Heart right ventricle (tissue), 16 donors: ENCODE data around the gene CCHCR1. TPM values are rescaled to one million over a fixed set of nuclear protein-coding genes. Genes with fewer than 3 reads are reported as not detected.

ENCODE experiments used
- ATAC-seq, 8 donors: fragments of 200-7000 bp; cut with Tn5 transposase; one replicate each; pipeline ENCODE4 v1.9.1; 2020; ENCODE audit warnings: mild to moderate bottlenecking in 8 of 8, moderate library complexity in 8 of 8, moderate number of reproducible peaks in 1 of 8
- DNase-seq, 2 donors: peaks; one replicate each; pipeline ENCODE4 v3.0.0-alpha.2; 2020
- H3K27ac ChIP-seq, 10 donors: fragments of 200-600 bp; sonication (generic) in 2 of 10; one replicate each; pipeline versions ENCODE4 v1.5.0 to v1.8.0; 2020 to 2022; ENCODE audit warnings: mild to moderate bottlenecking in 3 of 10
- H3K27me3 ChIP-seq, 7 donors: fragments of 200-600 bp; one replicate each; pipeline ENCODE4 v1.8.0; 2021 to 2022; ENCODE audit warnings: mild to moderate bottlenecking in 2 of 7
- H3K36me3 ChIP-seq, 9 donors: fragments of 200-600 bp; sonication (generic) in 1 of 9; one replicate each; pipeline versions ENCODE4 v1.5.0 to v1.8.0; 2020 to 2022; ENCODE audit warnings: mild to moderate bottlenecking in 2 of 9
- H3K4me1 ChIP-seq, 9 donors: fragments of 200-600 bp; sonication (generic) in 1 of 9; one replicate each; pipeline versions ENCODE4 v1.5.0 to v1.8.0; 2020 to 2022; ENCODE audit warnings: mild to moderate bottlenecking in 4 of 9
- H3K4me3 ChIP-seq, 10 donors: fragments of 200-600 bp; sonication (generic) in 2 of 10; one replicate each; pipeline versions ENCODE4 v1.5.0 to v1.8.0; 2020 to 2022; ENCODE audit warnings: mild to moderate bottlenecking in 7 of 10, moderate library complexity in 2 of 10
- H3K9me3 ChIP-seq, 11 donors: fragments of 200-600 bp in 10 of 11; sonication (generic) in 2 of 11; one replicate each; pipeline versions ENCODE4 v1.5.0 to v1.8.0; 2013 to 2022; ENCODE audit warnings: mild to moderate bottlenecking in 2 of 11, control low read depth in 1 of 11, moderate library complexity in 1 of 11
- WGBS, 2 donors: extraction: QIAGEN DNeasy Blood & Tissue Kit; methylation state at CpG; one replicate each; pipeline ENCODE4 v1.1.7; 2013; ENCODE audit warnings: inconsistent platforms in 1 of 2; 5-methylcytosine and 5-hydroxymethylcytosine counted together
- intact Hi-C, 10 donors: fragments of 100-400 bp; cut with DNase I; formaldehyde crosslinking; loops; one replicate each; pipeline versions ENCODE4 v1.11.1 to v1.14.2; 2022
- polyA plus RNA-seq, 2 donors: library from polyadenylated mRNA; stranded (reverse); fragments of 200-250 nt; gene quantifications; one replicate each; pipeline ENCODE4 v1.2.3, GENCODE V29; 2013
- total RNA-seq, 10 donors: library from RNA; stranded (reverse); fragmentation: NEBNext Ultra II Directional in 3 of 10; extraction: Animal tissue kit (Norgen Biotek cat#: 25700) in 3 of 10; gene quantifications; one replicate each; pipeline versions ENCODE4 v1.2.1 to v1.2.4, GENCODE V29; 2021 to 2023
- TF ChIP-seq, protein P1 (sequence below), 9 donors: fragments of 200-600 bp; sonication (generic) in 2 of 9; IDR thresholded peaks; one replicate each; pipeline versions ENCODE4 v1.5.0 to v1.8.0; 2021 to 2022; ENCODE audit warnings: antibody characterized with exemption in 9 of 9, mild to moderate bottlenecking in 5 of 9, moderate library complexity in 1 of 9
- donor health status: Arrhythmogenic right ventricular cardiomyopathy.
- donor health status: ischemic (EF 13 %, LVEDD 7.1; RV severe dilation, severe dysfunction).
- donor health status: healthy with polysubstance abuse.
- donor health status: DM: no; HTN: yes; CAD: no.
- donor health status: DM: no; HTN: no; CAD: no.
- donor health status: ischemic (EF 25% LVEDD 6.9; RV normal size, moderate dysfunction).
- donor health status: ischemic (EF 25% LVEDD 5.7; RV mildly dilated, moderate dysfunction).
- donor health status: healthy.
- donor health status: DM: yes; HTN: yes; CAD: no.
- donor health status: Ischemic cardiomyopathy.
- donor health status: ischemic (EF 35%, LVEDD 5.7; RV mildly dilated, moderate dysfunction).
- donor health status: nonischemic (EF 11% LVEDD 7.7; RV severe dilation, severe dysfunction).
- donor health status: DM: yes; HTN: yes; CAD: no.
- donor health status: PGD.
- donor health status: ischemic (EF 29% LVEDD 5.4; RV normal size, mild dysfunction).
- donor health status: nonischemic (EF 23%, LVEDD 6.1; RV moderate dilation, normal function).

The CCHCR1 gene
- total and polyA plus RNA-seq, 12 donors = 8.0 to 15.9 (median 11.2) TPM

DNA sequence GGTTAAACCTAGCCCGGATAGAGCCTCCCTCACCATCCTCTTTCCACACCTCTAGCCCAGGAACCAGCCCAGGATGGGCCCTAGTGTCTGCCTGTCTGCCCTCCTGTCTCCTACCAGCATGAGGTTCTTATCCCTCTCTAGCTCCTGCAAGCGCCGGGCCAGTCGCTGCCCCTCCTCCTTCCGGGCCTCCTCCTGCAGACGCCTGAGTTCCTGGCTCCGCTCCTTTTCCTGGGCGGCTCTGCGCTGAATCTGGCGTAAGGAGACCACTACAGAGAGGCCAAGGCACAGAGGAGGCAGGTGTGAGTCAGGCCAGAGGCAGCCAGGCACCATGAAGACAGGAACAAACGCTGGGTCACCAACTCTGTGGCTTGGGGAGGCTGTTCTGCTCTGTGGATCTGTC is 14.5 kb downstream of the CCHCR1 start:
- intact Hi-C loops = loop anchor here in 2 of 10 donors (2.0 to 5.0 kb wide), 3 partner anchors 34 to 52 kb away; no protein-coding TSS in a partner anchor
- peak overlapping the region in 1 of 10 donors; percentile 2 for H3K4me3 ChIP-seq
- TF ChIP-seq, protein P1, sequence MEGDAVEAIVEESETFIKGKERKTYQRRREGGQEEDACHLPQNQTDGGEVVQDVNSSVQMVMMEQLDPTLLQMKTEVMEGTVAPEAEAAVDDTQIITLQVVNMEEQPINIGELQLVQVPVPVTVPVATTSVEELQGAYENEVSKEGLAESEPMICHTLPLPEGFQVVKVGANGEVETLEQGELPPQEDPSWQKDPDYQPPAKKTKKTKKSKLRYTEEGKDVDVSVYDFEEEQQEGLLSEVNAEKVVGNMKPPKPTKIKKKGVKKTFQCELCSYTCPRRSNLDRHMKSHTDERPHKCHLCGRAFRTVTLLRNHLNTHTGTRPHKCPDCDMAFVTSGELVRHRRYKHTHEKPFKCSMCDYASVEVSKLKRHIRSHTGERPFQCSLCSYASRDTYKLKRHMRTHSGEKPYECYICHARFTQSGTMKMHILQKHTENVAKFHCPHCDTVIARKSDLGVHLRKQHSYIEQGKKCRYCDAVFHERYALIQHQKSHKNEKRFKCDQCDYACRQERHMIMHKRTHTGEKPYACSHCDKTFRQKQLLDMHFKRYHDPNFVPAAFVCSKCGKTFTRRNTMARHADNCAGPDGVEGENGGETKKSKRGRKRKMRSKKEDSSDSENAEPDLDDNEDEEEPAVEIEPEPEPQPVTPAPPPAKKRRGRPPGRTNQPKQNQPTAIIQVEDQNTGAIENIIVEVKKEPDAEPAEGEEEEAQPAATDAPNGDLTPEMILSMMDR (IDR thresholded peaks at IDR 0.05) = no peak
- peak; percentile 55 to 92 (median 87) for ATAC-seq
- DNase-seq = peak; percentile 68 to 72
- peaks cover 0 to 31% (median 5%) of the 10 kb centered on the region in 9 donors for H3K36me3 ChIP-seq
- H3K27ac ChIP-seq = peak overlapping the region in 7 of 10 donors; percentile 15 to 76 (median 65)
- WGBS, 2 donors = 38 to 42% methylated on average over 11 of the region's 11 CpGs
- peaks cover 9 to 40% (median 25%) of the 10 kb centered on the region in 9 donors for H3K4me1 ChIP-seq
- H3K27me3 ChIP-seq = no peaks in the 10 kb centered on the region
- H3K9me3 ChIP-seq = no peaks in the 10 kb centered on the region

DNA sequence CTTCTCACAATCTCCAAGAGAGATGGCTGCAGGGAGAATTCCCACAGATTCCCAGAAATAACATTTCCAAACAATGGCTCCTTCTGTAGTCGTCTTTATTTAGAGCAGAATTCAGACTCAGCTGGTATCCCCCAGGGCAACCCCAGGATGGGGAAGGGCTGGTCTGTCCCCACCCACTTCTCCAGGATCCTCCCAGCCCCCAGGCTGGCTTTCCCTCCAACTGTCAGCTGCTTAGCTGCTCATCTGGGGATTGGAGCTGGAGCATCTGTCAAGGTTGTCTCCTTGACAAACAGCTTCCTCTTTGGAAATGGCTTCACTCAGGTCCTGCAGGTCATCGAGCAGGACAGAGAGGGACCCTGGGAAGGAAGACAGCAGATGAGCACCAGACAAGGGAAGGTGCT is 15.2 kb downstream of the CCHCR1 start:
- H3K36me3 ChIP-seq = peaks cover 0 to 23% (median 5%) of the 10 kb centered on the region in 9 donors
- H3K27me3 ChIP-seq = no peaks in the 10 kb centered on the region
- no peaks in the 10 kb centered on the region for H3K9me3 ChIP-seq
- ATAC-seq = peak; percentile 25 to 67 (median 40)
- H3K4me3 ChIP-seq = no peak overlapping the region
- TF ChIP-seq, protein P1 (IDR thresholded peaks at IDR 0.05) = no peak
- peak in 1 of 2 donors; percentile 40 for DNase-seq
- H3K27ac ChIP-seq = peak overlapping the region in 7 of 10 donors; percentile 15 to 76 (median 65)
- WGBS, 2 donors = 25 to 35% methylated on average over 2 of the region's 2 CpGs
- H3K4me1 ChIP-seq = peaks cover 14 to 47% (median 28%) of the 10 kb centered on the region in 9 donors
- intact Hi-C loops = loop anchor here in 2 of 10 donors (2.0 to 5.0 kb wide), 3 partner anchors 35 to 52 kb away; no protein-coding TSS in a partner anchor

DNA sequence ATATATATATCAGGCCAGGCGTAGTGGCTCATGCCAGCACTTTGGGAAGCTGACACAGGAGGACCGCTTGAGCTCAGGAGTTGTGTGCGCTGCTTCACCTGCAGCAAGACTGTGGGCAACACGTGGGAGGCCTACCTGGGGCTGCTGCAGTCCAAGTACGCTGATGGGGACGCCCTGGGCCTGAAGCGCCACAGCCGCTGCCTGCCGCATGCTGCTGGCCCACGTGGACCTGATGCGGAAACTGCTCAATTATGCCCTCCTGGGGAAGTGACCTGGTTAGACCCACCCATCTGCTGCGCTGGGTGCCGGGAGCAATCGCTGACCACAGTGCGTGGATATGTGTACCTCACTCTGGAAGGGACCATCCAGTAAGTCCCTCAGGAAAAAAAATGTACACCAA is 17.0 kb downstream of the CCHCR1 start:
- peaks cover 0 to 21% (median 5%) of the 10 kb centered on the region in 9 donors for H3K36me3 ChIP-seq
- no peaks in the 10 kb centered on the region for H3K9me3 ChIP-seq
- TF ChIP-seq, protein P1 (IDR thresholded peaks at IDR 0.05) = no peak
- 85% methylated on average over 15 of the region's 15 CpGs for WGBS, 2 donors
- peaks cover 14 to 47% (median 28%) of the 10 kb centered on the region in 9 donors for H3K4me1 ChIP-seq
- no peak overlapping the region for H3K27ac ChIP-seq
- no peak for DNase-seq
- intact Hi-C loops = loop anchor here in 1 of 10 donors (5.0 kb wide), 1 partner anchor 37 kb away; no protein-coding TSS in a partner anchor
- H3K4me3 ChIP-seq = no peak overlapping the region
- no peak for ATAC-seq
- no peaks in the 10 kb centered on the region for H3K27me3 ChIP-seq

DNA sequence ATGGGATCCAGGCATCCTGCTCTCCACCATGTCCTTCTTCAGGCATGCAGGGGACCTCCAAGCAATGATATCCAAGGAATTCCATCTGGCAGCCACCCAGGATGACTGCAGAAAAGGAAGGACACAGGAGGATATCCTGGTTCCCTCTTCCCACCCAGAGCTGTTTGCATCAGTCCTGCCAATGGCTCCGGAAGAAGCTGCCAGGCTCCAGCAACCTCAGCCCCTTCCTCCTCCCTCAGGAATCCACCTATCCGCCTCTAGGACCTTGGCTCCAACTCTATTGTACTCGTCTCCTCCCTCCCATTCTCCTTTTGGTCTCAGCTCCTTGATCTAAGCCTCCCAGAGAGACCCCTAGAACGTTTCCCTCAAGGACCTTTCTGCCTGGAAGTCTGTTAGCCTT is 18.0 kb downstream of the CCHCR1 start:
- Histone ChIP-seq H3K9me3 (no peaks in the 10 kb centered on the region), H3K27me3 (no peaks in the 10 kb centered on the region), H3K4me3 (no peak overlapping the region), H3K27ac (no peak overlapping the region), H3K4me1 (peaks cover 14 to 47% (median 28%) of the 10 kb centered on the region in 9 donors), H3K36me3 (peaks cover 0 to 15% (median under 1%) of the 10 kb centered on the region in 9 donors)
- no peak for ATAC-seq
- no peak for DNase-seq
- intact Hi-C loops = loop anchor here in 7 of 10 donors (2.0 to 10.0 kb wide), 5 partner anchors 47 to 228 kb away; partner anchors contain the start of gene HLA-C (in 2 of the 7)
- TF ChIP-seq, protein P1 (IDR thresholded peaks at IDR 0.05) = no peak
- 11 to 13% methylated on average over 4 of the region's 4 CpGs for WGBS, 2 donors
